ENCODE data around the gene NRXN3.

- no peak for TF ChIP-seq CTCF (IDR thresholded peaks at IDR 0.05)
- TF ChIP-seq EP300 (IDR thresholded peaks at IDR 0.05), result no peak
- no peak for TF ChIP-seq POLR2A (IDR thresholded peaks at IDR 0.05)
- TF ChIP-seq POLR2AphosphoS5 (IDR thresholded peaks at IDR 0.05), result no peak
Measured at GRCh38 chr14:79820866-79821535, 1650.8 kb downstream of the NRXN3 start.

Data from stomach (tissue), 4 donors.